Inferior parietal cortex (tissue), 1 donor: ENCODE measurements around the gene MBOAT1.
A peak's percentile ranks its signal among the peaks of the same experiment; 100 is the strongest.

ENCODE experiments used
- DNase-seq: peaks from one replicate; pipeline ENCODE4 v3.0.0-alpha.2; 2016; ENCODE audit errors: extremely low spot score

Gene MBOAT1

GRCh38 chr6:20105838-20106237 lies 106.4 kb downstream of the MBOAT1 start:
- no peak for DNase-seq

DNA sequence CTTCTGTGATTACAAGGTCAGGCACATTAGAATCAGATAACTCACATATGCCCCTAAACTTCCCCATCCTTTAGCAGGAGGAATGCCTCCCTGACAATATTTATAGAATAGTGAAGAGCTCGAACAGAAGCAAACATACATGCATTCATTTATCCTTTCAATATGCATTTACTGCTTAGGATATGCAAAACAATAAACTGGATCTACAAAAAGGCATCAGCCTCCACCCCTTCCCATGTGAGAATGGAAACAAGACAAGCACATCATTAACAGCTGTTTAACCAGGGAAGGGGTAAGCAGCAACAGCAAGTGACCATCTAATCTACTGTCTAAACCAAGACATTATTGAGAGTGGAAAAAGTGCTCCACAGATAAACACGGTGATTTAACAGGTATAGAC lies 107.6 kb downstream of the MBOAT1 start:
- DNase-seq, result no peak

- DNase-seq, result no peak
These were observed 109.7 kb downstream of the MBOAT1 start for GRCh38 chr6:20102397-20103073.

DNA sequence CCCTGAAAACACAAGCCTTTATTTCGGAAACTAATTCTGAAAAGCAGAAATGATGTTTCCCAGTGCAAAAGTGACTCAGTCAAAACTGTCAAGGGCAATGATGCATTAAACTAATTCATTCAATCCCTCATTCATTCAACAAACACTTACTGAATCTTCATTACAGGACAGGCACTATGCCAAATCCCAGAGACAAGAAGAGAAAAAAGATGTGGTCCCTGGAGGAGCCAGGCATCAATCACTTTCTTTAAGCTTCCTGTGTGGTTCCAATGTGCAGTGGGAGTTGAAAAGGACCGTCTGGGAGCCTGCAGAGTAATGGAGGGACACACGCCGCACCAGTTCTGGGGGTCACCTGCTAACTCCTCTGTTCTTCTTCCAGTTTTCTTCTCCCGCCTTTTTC lies 113.1 kb downstream of the MBOAT1 start:
- DNase-seq, result no peak

DNA sequence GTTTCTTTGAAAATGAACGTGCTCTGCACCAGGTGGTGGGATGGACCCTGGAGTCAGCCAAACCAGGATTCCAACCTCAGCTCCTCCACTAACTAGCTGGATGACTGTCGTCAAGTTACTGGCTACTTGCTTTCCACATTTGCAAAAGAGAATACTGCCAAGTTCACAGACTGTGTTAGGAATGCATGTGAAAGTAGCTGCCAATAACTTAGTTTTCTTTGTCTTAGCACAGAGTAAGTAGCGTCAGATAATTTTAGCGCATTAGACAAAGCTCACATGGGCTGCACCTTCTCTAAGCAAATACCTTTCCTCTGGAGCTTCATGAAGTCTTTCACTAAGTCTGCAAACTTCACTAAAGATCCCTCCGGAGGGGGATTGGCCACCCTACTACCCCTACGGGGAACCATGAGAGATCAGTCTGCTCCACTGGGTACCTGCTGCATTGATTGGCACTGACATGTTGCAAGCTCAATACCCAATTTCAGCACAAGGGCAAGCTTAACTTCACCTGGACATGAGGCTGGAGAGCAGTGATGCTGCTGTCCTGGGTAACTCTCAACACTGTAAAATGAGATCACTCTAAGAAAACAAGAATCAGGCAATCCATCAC lies 113.9 kb downstream of the MBOAT1 start:
- no peak for DNase-seq

DNA sequence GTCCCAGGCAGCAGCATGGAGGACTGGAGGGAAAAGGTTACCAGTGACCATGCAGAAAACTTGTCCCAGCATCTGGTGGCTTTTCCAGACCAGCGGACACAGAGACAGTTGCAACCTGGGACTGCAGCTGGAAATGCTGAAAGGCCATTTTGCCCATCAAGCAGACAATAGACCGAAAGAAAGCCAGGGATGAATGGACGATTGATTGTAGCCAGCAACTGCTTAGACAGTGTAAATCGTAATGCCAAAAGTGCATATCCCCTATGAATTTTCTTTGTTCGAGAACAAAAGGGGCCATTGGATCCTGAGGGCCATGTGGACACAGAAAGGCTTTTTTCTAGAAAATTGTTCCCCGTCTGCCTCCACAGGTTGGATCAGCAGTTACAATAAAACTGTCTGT lies 115.7 kb downstream of the MBOAT1 start:
- peak; percentile 82 for DNase-seq

DNA sequence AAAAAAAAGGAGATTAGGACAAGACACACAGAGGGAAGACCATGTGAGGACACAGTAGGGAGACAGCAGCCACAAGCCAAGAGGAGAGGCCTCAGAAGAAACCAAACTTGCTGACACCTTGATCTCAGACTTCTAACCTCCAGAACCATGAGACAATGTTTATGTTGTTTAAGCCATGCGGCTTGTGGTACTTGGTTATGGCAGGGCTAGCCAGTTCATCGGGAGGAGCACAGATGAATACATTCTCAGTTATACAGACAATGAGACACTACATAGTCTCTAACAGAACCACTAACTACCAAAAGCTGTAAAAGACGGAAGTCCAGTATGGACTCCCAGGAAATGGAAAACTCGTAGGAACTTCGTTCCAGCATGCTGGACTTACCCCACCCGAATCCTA lies 116.8 kb downstream of the MBOAT1 start:
- no peak for DNase-seq

- peak; percentile 78 for DNase-seq
These were observed 120.2 kb downstream of the MBOAT1 start for GRCh38 chr6:20092071-20092566.

- no peak for DNase-seq
These were observed 125.3 kb downstream of the MBOAT1 start for GRCh38 chr6:20086992-20087391.

- no peak for DNase-seq
These were observed 126.5 kb downstream of the MBOAT1 start for GRCh38 chr6:20085817-20086216.

DNA sequence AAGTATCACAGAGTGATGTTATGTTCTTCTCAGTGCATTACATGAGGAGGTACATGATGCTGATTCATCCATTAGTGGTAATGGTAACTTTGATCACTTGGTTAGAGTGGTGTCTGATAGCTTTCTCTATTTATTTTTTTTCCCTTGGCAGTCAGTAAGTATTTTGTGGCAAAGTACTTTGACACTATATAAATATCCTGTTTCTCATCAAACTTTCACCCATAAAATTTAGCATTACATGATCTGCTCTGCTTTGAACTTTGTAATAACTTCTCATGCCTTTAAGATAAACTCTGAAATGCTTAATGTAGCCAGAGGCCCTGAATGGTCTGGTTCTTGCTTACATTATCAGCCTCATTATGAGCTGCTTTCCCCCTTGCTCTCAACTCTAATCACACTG lies 127.9 kb downstream of the MBOAT1 start:
- no peak for DNase-seq

DNA sequence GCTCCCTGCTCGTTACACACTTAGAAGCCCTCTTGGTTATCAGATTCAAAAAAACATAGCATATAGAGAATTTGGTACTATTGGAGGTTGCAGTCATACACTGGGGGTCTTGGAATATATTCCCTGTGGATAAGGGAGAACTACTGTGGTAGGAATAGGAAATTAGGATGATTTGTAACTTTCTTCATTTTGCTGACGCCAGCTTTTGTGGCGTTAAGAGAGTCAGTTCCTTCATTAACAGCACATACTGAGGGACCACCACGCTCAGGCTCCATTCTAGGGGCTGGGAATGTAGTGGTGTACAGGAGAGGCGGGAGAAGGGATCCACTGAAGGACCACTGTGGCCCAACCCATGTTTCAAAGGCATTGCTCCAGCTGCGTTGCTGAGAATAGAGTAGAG lies 140.3 kb downstream of the MBOAT1 start:
- no peak for DNase-seq

DNA sequence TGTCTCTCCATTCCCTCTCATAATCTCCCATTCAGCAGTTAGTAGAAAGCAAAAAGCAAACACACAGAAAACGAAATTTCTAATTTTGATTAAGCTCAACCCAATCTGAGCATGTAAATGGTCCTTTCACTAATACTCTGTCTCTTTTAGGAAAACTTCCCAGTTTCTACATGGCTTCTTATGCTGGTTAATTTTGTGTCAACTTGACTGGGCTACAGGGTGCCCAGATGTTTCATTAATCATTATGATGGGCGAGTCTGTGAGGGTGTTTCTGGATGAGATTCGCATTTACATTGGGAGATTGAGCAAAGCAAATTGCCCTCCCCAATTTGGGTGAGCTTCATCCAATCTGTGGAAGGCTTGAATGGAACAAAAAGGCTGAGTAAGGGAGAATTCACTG lies 142.2 kb downstream of the MBOAT1 start:
- no peak for DNase-seq

GRCh38 chr6:20069021-20069522 lies 143.2 kb downstream of the MBOAT1 start:
- DNase-seq, result no peak

- no peak for DNase-seq
These were observed 143.8 kb downstream of the MBOAT1 start for GRCh38 chr6:20068421-20068988.

- DNase-seq, result no peak
These were observed 150.3 kb downstream of the MBOAT1 start for GRCh38 chr6:20061952-20062351.

DNA sequence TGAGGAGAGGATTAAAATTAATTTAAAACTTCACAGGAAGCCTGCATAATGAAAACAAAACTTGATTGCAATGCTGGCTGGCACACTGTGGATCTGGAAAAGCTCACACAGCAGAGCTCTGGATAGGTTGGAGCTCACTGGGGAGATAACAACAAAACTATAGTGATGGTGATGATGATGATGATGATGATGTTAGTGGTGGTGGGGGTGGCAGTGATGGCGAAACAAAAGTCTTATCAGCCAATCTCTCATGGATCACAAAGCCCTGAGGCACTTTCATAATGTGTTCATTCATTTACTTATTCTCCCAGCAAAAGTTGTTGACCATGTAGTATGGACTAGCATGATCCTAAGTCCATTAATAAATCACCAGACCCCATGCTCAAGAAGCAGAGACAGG lies 152.0 kb downstream of the MBOAT1 start:
- no peak for DNase-seq

DNA sequence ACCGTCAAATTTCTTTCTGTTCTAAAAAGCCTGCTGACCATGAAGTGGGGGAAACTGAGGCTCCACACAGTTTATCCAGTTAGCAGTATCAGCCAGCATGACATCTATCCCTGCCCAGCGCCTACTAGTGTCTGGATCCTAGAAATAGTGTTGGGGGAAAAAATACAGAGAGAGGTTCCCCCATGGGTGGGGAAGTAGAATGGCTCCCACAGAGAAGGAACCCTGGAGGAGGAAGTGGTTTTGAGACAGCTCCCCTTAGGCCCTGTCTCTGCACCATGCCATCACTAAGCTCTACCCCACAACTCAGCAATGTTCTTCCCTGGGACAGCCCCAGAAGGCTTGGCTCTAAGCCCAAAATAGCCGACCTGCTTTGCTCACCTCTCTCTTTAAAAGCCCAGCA lies 153.4 kb downstream of the MBOAT1 start:
- DNase-seq, result no peak

GRCh38 chr6:20058121-20058905 lies 154.0 kb downstream of the MBOAT1 start:
- no peak for DNase-seq

DNA sequence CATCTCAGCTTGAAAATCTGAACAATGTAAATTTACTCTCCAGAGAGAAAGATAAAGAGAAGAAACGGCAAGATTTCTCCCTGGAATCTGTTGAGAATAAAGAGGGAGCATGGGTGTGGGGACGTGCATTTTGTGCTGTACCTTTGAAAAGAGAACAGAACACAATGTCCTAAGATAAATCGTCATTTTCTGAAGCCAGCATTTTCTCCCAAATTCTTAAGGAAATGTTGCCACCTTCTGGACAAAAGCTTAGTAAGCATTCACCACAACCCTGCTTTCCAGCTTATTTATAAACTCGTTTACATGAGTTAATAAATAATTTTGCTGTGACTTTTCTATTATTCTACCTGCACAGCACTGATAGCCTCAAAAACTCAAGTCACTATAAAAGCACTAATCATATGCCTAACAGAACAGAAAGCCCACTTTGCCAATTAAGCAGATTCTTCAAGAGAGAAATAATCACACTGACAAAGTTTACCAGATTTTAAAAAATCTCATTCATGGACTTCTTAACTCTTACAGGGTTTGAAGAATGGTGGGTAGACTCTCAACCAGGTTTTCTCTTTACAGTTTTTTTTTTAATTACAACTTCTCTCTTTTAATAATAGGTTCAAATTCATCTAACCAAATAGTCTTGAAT lies 155.8 kb downstream of the MBOAT1 start:
- DNase-seq, result peak; percentile 87

GRCh38 chr6:20055916-20056315 lies 156.4 kb downstream of the MBOAT1 start:
- no peak for DNase-seq
